ENCODE data around the gene FHL5.
"Not testable (repeated sequence)": the region's sequence is repeated elsewhere in the genome, so short reads cannot be mapped to it uniquely, and the experiment has no call there.

Gene FHL5

DNA sequence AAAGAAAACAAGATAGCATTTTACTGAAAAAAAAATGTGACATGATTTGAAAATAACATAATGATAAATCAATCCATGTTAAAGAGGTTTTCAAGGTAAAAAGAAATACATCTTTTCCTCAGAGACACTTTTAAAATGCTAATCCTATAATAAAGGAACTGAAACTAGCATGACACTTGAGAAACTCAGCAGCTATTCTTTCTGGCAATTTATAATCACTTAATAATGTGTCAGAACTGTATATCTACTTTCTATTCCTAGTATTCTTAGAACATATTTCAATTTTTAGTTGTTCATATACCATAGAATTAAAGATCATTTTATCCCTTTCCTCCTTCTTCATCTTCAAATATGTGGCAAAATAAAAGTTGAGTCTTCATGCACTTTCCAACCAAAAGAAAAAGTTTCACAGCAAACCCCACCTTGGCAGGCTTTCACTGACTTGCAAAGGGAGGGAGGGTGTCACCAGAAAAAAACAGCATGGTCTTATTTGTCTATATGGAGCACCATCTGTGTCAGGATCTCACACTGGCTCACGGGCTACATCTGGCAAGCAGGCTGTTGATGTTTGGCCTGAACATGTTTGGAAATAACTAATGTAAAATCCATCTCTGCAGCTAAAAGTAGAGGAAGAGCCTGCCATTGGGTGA is 48.5 kb downstream of the FHL5 start:
- DNase-seq, result no peak

DNA sequence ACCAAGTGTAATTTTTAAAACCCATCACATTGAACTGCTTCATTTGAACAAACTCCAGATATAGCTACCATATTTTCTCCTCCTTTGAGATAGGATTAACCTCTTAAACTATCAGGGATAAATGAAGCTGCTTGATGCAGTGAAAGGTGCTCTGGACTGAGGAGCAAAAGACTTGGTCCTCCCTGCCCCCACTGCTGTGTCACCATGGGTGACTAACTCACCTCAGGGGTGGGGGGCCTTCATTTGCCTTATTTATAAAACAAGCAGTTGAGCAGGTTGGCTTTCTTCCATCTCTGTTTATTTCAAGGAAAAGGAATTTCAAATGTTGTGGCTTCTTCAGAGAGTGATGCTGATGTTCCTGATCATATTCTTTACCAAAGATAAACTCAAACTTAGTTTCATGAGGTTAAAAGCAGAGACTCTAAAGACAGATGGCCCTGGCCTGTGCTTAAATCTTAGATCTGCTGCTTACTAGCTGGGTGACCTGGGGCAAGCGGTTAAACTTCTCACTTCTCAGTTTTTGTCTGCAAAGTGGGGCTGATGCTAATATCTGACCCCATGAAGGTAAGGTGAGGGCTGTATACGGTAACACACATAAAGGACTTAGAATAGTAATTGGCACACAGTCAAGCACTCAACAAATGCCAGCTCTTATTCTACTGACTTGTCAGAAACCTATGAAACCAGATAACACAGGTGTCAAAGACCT is 50.5 kb downstream of the FHL5 start:
- no peak for DNase-seq

DNA sequence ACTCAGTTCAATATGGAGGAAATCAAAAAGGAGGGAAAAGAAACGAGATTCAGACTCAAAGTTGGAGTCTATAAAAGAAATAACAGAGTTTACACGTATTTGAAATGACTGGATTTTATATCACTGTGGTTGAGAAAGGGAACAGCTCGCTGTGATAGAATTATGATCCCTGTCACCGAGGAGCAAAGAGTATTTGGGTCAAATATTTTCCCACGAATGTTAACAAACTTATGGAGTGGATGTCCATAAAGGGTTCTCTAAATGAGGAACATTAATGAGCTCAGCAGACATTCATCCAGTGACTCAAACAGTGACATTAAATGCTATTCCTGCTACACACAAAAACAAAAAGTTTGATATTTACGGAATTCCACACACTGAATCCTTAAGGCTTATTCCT is 57.9 kb downstream of the FHL5 start:
- no peak for DNase-seq

- DNase-seq, result no peak
These were observed 59.1 kb downstream of the FHL5 start for GRCh38 chr6:96621983-96622382.

DNA sequence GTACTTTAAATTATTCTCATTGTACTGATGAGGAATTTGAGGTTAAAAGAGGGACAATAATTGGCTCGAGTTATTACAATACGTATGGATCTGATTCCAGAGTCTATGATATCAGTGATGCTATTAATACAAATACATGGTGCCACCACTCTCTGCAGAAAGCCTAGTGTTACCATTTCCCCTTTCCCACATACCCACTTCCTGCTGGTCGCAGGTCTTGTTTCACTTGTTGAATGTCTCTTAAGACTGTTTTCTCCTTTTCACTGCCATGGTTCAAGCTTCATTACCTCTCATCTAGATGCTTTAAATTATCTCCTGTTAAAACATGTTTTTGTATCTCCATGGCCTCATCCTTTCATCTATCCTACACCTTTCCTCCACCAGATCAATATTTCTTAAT is 62.0 kb downstream of the FHL5 start:
- no peak for DNase-seq

DNA sequence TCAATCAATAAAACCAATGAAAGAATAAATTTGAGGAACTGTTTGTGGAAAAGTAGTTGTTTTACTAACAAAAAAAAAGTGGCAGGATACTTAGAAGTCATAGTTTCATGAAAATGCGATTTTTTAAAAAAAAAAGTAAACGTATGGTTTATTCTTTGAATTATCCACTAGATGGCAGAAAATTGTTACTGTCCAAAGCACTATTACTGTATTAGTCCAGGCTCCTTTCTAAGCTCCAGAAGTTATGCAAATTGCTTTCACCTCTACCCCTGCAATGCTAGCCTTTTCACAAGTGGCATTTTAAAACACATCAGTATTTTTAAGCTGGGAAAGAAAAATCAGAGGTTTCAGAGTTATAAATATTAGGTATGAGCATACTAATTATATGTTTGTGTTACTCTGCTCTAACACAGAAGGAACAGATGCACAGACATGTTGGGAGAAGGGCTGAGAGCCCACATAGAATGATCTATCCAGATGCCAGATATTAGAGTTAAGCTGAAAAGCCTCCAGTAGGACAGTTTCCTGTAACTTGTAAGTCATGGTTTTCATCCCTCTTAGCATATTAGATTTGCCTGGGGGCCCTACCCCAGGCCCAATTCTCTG is 63.9 kb downstream of the FHL5 start:
- DNase-seq, result no peak

DNA sequence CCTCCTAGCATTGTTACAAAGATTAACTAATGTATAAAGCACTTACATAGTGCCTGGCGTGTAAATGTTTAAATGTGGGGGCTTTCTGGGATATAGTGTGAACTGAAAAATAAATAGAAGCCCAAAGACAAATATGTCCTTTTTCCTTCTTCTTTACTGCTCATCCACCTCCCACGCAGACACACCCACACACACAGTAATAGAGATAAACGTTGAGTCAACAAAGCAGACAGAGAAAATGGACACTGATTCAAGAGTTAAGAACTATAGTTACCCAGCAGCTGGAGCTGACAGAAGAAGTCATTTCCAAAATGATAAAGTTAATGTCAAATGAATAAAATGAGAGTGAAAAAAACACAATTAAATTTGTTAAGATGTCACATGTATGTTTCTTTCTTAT is 68.3 kb downstream of the FHL5 start:
- DNase-seq, result no peak

- DNase-seq, result not testable (repeated sequence)
These were observed 75.1 kb downstream of the FHL5 start for GRCh38 chr6:96637979-96638378.

GRCh38 chr6:96645106-96645505 is 82.2 kb downstream of the FHL5 start:
- DNase-seq, result no peak

DNA sequence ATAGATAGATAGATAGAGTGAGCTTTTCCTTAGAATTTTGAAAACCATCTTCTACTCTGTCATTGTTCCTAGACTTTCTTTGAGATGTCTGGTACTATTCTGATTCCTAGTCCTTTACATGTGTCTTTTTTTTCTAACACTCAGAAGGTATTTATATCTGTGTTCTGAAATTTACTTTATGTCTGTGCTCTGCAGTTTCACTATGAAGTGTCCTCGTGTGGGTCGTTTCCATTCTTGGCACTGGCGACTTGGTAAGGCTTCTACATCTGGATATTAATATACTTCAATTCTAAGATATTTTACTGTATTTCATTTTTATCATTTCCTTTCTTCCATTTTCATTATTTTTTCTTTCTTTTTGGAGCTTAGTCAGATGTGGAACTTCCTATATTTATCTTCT is 87.0 kb downstream of the FHL5 start:
- DNase-seq, result no peak

GRCh38 chr6:96651816-96652215 is 88.9 kb downstream of the FHL5 start:
- DNase-seq, result no peak

GRCh38 chr6:96652552-96652951 is 89.6 kb downstream of the FHL5 start:
- DNase-seq, result no peak

- DNase-seq, result no peak
These were observed 90.3 kb downstream of the FHL5 start for GRCh38 chr6:96653181-96653580.

GRCh38 chr6:96656567-96656966 is 93.6 kb downstream of the FHL5 start:
- no peak for DNase-seq

GRCh38 chr6:96657344-96657743 is 94.4 kb downstream of the FHL5 start:
- no peak for DNase-seq

- no peak for DNase-seq
These were observed 96.3 kb downstream of the FHL5 start for GRCh38 chr6:96659084-96659845.
